Astrocyte (in vitro differentiated cells and primary cell): Measurements from ENCODE around the gene RBM11. TPM values are rescaled to one million over a fixed set of nuclear protein-coding genes. Genes with fewer than 3 reads are reported as not detected.

ENCODE experiments used
- total RNA-seq: library from RNA; stranded (reverse); gene quantifications from 2 replicates; pipeline ENCODE4 v1.2.1, GENCODE V29; 2021

RBM11 gene
- total RNA-seq, 1 donor from 2014 or later: 3.4 TPM

Other genes with a start within 250 kb of the RBM11 start
- not detected in 2 replicates for gene LIPI, start 5.2 kb upstream of the RBM11 start, total RNA-seq
- gene HSPA13, start 167.0 kb downstream of the RBM11 start, total RNA-seq: 67.2 and 70.6 TPM in 2 replicates